IMR-90 (cell line): Measurements from ENCODE around the gene CNTN4. TPM values are rescaled to one million over a fixed set of nuclear protein-coding genes. Genes with fewer than 3 reads are reported as not detected.

Experiments used
- ATAC-seq: fragments of 200-7000 bp; cut with Tn5 transposase; 2 replicates; pipeline ENCODE4 v1.9.1; 2020; ENCODE audit warnings: low read depth, mild to moderate bottlenecking, moderate library complexity
- BruUV-seq: library from RNA; stranded (reverse); fragments of 400-500 nt; replicated peaks from 2 replicates; lab custom pipeline; 2021; lab: Mats Ljungman, UMichigan
- CTCF ChIA-PET: fragments of 300-600 bp; formaldehyde crosslinking; extraction: SDS; loops from one replicate; lab custom pipeline; 2021; ENCODE audit warnings: antibody characterized with exemption; lab: Yijun Ruan, JAX
- POLR2A ChIA-PET: fragments of 300-600 bp; sonication (Branson Sonifier 250); formaldehyde crosslinking; loops from one replicate; lab custom pipeline; 2022; ENCODE audit warnings: antibody characterized with exemption; ENCODE audit not compliant: unreplicated experiment; lab: Charles Lee
- DNase-seq: peaks from one replicate; pipeline ENCODE4 v3.0.0; 2013
- H2AFZ ChIP-seq: replicated peaks from 2 replicates; pipeline ENCODE3; 2013; ENCODE audit warnings: low read length, mild to moderate bottlenecking; ENCODE audit not compliant: poor library complexity
- H2AK5ac ChIP-seq: 2 replicates; pipeline ENCODE4 v1.6.1; 2013; ENCODE audit warnings: low read depth, low read length, inconsistent platforms
- H2AK9ac ChIP-seq: replicated peaks from 2 replicates; pipeline ENCODE3; 2013; ENCODE audit warnings: mild to moderate bottlenecking, low read depth, low read length, moderate library complexity; ENCODE audit not compliant: poor library complexity
- H2BK120ac ChIP-seq: 2 replicates; pipeline ENCODE4 v1.6.1; 2013; ENCODE audit warnings: low read depth, low read length, inconsistent platforms
- H2BK15ac ChIP-seq: 3 replicates; pipeline ENCODE4 v1.6.1; 2013; ENCODE audit warnings: low read depth, low read length, inconsistent platforms
- H2BK20ac ChIP-seq: 2 replicates; pipeline ENCODE4 v1.6.1; 2013; ENCODE audit warnings: low read depth, mild to moderate bottlenecking, inconsistent platforms, low read length, moderate library complexity
- H2BK5ac ChIP-seq: 2 replicates; pipeline ENCODE4 v1.6.1; 2013; ENCODE audit warnings: mild to moderate bottlenecking, low read depth, low read length, inconsistent platforms; ENCODE audit not compliant: poor library complexity, severe bottlenecking
- H3K14ac ChIP-seq: replicated peaks from 2 replicates; pipeline ENCODE4 v1.6.1; 2013; ENCODE audit warnings: low read depth, low read length, inconsistent platforms
- H3K18ac ChIP-seq: 2 replicates; pipeline ENCODE4 v1.6.1; 2013; ENCODE audit warnings: low read depth, low read length, control low read depth
- H3K23ac ChIP-seq: 2 replicates; pipeline ENCODE4 v1.6.1; 2013; ENCODE audit warnings: low read depth, low read length, inconsistent platforms
- H3K27ac ChIP-seq: 2 replicates; pipeline ENCODE4 v1.5.1; 2013; ENCODE audit warnings: mild to moderate bottlenecking, control low read depth, low read length; ENCODE audit not compliant: insufficient read depth
- H3K27me3 ChIP-seq: 2 replicates; pipeline ENCODE4 v1.6.1; 2013; ENCODE audit warnings: low read length; ENCODE audit not compliant: control insufficient read depth, insufficient read depth
- H3K36me3 ChIP-seq: 2 replicates; pipeline ENCODE4 v1.6.1; 2013; ENCODE audit warnings: low read length, mixed read lengths; ENCODE audit not compliant: control insufficient read depth, insufficient read depth
- H3K4ac ChIP-seq: 2 replicates; pipeline ENCODE4 v1.6.1; 2013; ENCODE audit warnings: low read depth, low read length, inconsistent platforms
- H3K4me1 ChIP-seq: 2 replicates; pipeline ENCODE4 v1.6.1; 2013; ENCODE audit warnings: low read length, mixed read lengths; ENCODE audit not compliant: control insufficient read depth, insufficient read depth
- H3K4me2 ChIP-seq: 2 replicates; pipeline ENCODE4 v1.6.1; 2013; ENCODE audit warnings: low read depth, mild to moderate bottlenecking, control low read depth, low read length, moderate library complexity
- H3K4me3 ChIP-seq: 2 replicates; pipeline ENCODE4 v1.5.1; 2013; ENCODE audit warnings: low read depth, mild to moderate bottlenecking, control low read depth, low read length, moderate library complexity; ENCODE audit not compliant: insufficient read depth
- H3K56ac ChIP-seq: 2 replicates; pipeline ENCODE4 v1.6.1; 2013; ENCODE audit warnings: low read length, inconsistent platforms; ENCODE audit not compliant: insufficient read depth; ENCODE audit errors: extremely low read depth
- H3K79me1 ChIP-seq, 2 experiments: 2 replicates each; pipeline ENCODE4 v1.6.1; 2013; ENCODE audit warnings: low read length in 2 of 2, inconsistent platforms in 1 of 2, low read depth in 1 of 2
- H3K9ac ChIP-seq: 2 replicates; pipeline ENCODE4 v1.6.1; 2013; ENCODE audit warnings: low read depth, low read length, control low read depth
- H3K9me1 ChIP-seq: 2 replicates; pipeline ENCODE4 v1.6.1; 2013; ENCODE audit warnings: low read length, inconsistent platforms; ENCODE audit not compliant: insufficient read depth
- H3K9me3 ChIP-seq: 2 replicates; pipeline ENCODE4 v1.6.1; 2013; ENCODE audit warnings: low read length; ENCODE audit not compliant: control insufficient read depth, insufficient read depth
- H4K20me1 ChIP-seq: 2 replicates; pipeline ENCODE4 v1.6.1; 2013; ENCODE audit warnings: low read length, inconsistent platforms; ENCODE audit not compliant: insufficient read depth
- H4K5ac ChIP-seq: 2 replicates; pipeline ENCODE4 v1.6.1; 2013; ENCODE audit warnings: mild to moderate bottlenecking, low read depth, low read length, control low read depth
- H4K8ac ChIP-seq, 2 experiments: 2 replicates each; pipeline ENCODE4 v1.6.1; 2013; ENCODE audit warnings: low read depth in 2 of 2, low read length in 2 of 2, control low read depth in 1 of 2, inconsistent platforms in 1 of 2
- H4K91ac ChIP-seq: 2 replicates; pipeline ENCODE4 v1.6.1; 2013; ENCODE audit warnings: low read depth, low read length, inconsistent platforms; ENCODE audit not compliant: insufficient read depth
- BHLHE40 ChIP-seq: fragments of 150-350 bp; IDR thresholded peaks from 2 replicates; pipeline ENCODE4 v1.6.1; 2016; ENCODE audit warnings: mild to moderate bottlenecking, low read depth, low read length
- FOS ChIP-seq: fragments of 150-350 bp; IDR thresholded peaks from 2 replicates; pipeline ENCODE4 v1.6.1; 2016; ENCODE audit warnings: low read depth, low read length
- RCOR1 ChIP-seq: IDR thresholded peaks from 2 replicates; pipeline ENCODE4 v1.6.1; 2012; ENCODE audit warnings: mild to moderate bottlenecking, low read length, improper control_type of control experiment; ENCODE audit not compliant: insufficient replicate concordance
- SMC3 ChIP-seq: fragments of 150-350 bp; IDR thresholded peaks from 2 replicates; pipeline ENCODE4 v1.6.1; 2016; ENCODE audit warnings: low read depth, mild to moderate bottlenecking, antibody characterized with exemption, low read length, moderate library complexity
- WGBS, 2 experiments: methylation state at CpG; one replicate each; pipeline versions ENCODE4 v1.1.5 to v1.1.7; 2013; ENCODE audit warnings: missing lambda C conversion rate in 2 of 2; ENCODE audit not compliant: insufficient read length in 1 of 2; ENCODE audit errors: extremely low coverage in 2 of 2; 5-methylcytosine and 5-hydroxymethylcytosine counted together
- dilution Hi-C: fragments of 300-500 bp; cut with HindIII; formaldehyde crosslinking; loops from one replicate; pipeline ENCODE4 v1.14.3; 2018; ENCODE audit warnings: low sequenced_read_pairs; ENCODE audit not compliant: unreplicated experiment
- in situ Hi-C: fragments of 300-500 bp; cut with MboI; formaldehyde crosslinking; loops from 3 replicates; pipeline ENCODE4 v1.14.3; 2019; ENCODE audit warnings: low sequenced_read_pairs, inconsistent platforms, mixed read lengths
- intact Hi-C: fragments of 100-400 bp; cut with micrococcal nuclease; formaldehyde crosslinking; loops from 2 replicates; pipeline ENCODE4 v1.10.0; 2022
- polyA plus RNA-seq, 3 experiments: library from polyadenylated mRNA; depleted of rRNA; stranded (reverse); fragments of >200 nt; gene quantifications; 2 replicates each; pipeline ENCODE4 v1.2.3, GENCODE V29; 2012; ENCODE audit warnings: low replicate concordance in 1 of 3
- total RNA-seq: library from RNA; depleted of rRNA; stranded (reverse); fragments of >200 nt; gene quantifications from 2 replicates; pipeline ENCODE4 v1.2.3, GENCODE V29; 2012

Gene CNTN4
- total and polyA plus RNA-seq, 2 of the 4 experiments (the other 2 are of a cell fraction), result under 0.01 TPM; not detected in 1

DNA sequence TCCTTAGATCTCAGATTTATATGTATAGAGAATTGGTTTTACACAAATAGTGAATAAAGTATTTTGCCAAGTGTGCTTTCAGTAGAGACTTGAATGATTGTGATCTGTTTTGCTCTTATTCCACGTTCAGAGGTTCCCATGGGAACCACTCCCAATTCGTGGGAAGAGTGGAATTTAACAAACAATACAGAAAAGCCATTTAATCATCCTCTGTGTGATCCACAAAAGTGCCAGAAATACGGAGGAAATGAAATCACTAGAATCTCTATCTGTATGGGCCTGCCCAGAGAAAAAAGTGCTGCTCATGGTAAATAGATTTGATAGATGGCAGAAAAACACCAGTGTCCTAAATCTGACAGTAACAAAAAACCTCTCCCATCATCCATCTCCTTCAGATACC lies 56.0 kb downstream of the CNTN4 start:
- no peak overlapping the region for H3K4me3 ChIP-seq
- H2BK120ac ChIP-seq, result no peak overlapping the region
- no peak overlapping the region for H3K18ac ChIP-seq
- H3K36me3 ChIP-seq, result no peaks in the 10 kb centered on the region
- no peak overlapping the region for H2AFZ ChIP-seq
- no peaks in the 10 kb centered on the region for H3K4me1 ChIP-seq
- dilution Hi-C loops, result no loop called here
- DNase-seq (no peak), ATAC-seq (no peak)
- peaks cover 11% of the 10 kb centered on the region for H3K9me3 ChIP-seq
- no peak overlapping the region for H4K5ac ChIP-seq
- no peak overlapping the region for H2BK15ac ChIP-seq
- CTCF ChIA-PET, result no interaction called here
- H3K4ac ChIP-seq, result no peak overlapping the region
- WGBS, 2 experiments, result no CpG with 5 or more reads among the region's 3 CpGs
- no peak overlapping the region for H3K4me2 ChIP-seq
- no peak overlapping the region for H2AK9ac ChIP-seq
- no peak overlapping the region for H2AK5ac ChIP-seq
- TF ChIP-seq RCOR1 (no peak), SMC3 (no peak), FOS (no peak), BHLHE40 (no peak)
- no peak overlapping the region for H3K14ac ChIP-seq
- intact Hi-C loops, result no loop called here
- H3K79me1 ChIP-seq, result no peaks in the 10 kb centered on the region
- H4K20me1 ChIP-seq, result no peaks in the 10 kb centered on the region
- BruUV-seq, result no TSS peak
- no peak overlapping the region for H3K27ac ChIP-seq
- in situ Hi-C loops, result no loop called here
- POLR2A ChIA-PET, result no interaction called here
- H2BK5ac ChIP-seq, result no peak overlapping the region
- no peak overlapping the region for H3K23ac ChIP-seq
- H4K91ac ChIP-seq, result no peak overlapping the region
- no peak overlapping the region for H3K56ac ChIP-seq
- H3K27me3 ChIP-seq, result no peaks in the 10 kb centered on the region
- H3K9ac ChIP-seq, result no peak overlapping the region
- H2BK20ac ChIP-seq, result no peak overlapping the region
- no peaks in the 10 kb centered on the region for H3K9me1 ChIP-seq
- no peak overlapping the region for H4K8ac ChIP-seq
